Stimulated activated CD8-positive, alpha-beta memory T cell treated with anti-CD3 and anti-CD28 coated beads, Interleukin-15, amount 100 ng/mL, for 1 hour (primary cell): ENCODE measurements around the gene ITGB5.
"Not testable (repeated sequence)": the region's sequence is repeated elsewhere in the genome, so short reads cannot be mapped to it uniquely, and the experiment has no call there.

ENCODE experiments used
- DNase-seq: peaks from one replicate; pipeline ENCODE4 v3.0.0-alpha.2; 2020; ENCODE audit warnings: low read depth

Gene ITGB5

DNA sequence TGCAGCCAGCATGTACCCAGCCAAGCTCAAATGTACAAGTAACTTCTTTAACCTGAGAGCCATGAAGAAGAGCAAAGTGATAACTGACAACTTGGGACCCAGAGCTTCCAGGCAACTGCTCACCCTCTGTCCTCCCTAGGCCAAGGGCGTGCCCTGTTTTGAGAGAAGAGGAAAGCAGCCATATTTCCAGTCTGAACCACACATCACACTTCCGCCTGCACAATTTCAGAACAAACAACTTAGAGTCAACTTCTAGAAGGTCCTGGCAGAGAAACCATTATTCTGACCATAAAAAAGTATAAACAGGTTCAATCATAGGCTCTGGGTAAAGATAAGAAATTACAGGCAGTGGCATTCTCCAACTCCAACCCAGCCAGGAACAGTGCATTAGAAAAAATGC, 50.1 kb downstream of the ITGB5 start:
- DNase-seq, result no peak

DNA sequence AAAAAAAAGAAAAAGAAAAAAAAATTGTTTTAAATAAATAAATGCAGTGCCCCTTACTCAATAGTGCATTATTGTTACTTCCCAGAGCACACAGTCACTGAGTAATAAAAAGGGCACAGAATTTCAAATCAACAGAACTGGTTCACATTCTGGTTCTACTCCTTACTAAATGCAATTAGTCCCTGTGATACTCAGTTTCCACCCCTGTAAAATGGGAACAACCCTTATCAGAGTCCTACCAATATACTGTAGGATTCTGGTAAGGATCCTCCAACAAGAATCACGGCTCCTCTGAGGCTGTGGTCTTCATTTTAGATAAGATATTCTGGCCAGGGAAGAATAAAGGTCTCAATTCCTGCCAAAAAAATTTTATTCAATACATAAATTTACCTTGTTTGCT, 50.7 kb downstream of the ITGB5 start:
- no peak for DNase-seq

DNA sequence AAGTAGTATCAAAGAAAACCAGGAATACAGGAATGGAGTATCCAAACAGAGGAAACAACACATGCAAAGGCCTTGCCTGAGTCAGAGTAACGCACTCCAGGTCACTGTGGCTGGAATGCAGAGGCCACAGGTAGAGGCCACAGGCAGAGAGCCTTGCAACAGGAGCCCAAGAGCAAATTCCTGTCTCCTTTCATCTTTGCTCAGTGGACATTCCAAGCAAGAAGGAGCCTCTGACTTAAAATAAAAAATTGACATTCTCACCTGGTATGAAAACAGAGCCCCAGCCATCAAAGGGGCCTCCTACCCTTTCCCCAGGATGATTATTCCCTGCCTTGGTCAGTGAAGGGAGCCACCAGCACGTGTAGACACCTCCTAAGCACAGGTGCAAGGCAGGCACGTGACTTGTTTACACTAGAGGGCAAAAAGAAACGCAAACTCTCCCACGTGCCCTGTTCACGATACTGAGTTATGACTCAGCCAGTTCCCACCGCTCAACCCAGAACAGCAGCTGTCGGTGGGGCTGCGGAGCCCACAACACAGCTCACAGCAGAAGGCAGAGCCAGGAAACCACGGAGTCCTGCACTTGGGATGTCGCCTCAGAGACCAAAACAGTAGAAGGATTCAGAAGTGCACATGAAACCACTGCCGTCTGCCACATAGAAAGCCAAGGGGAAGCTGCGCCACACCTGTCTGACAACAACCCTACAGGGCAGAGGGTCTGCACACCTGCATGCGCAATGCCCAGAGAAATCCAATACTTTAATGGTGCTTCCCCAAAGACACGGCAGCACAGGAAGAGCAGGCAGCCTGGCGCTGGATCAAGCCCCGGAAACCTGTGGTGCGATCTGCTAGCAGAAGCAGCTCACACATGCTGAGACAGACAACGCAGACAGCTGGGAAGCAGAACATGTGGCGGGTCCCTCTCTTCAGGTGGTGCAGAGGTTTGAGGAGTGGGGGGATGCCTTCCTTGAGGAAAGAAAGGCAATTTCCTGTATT, 52.1 kb downstream of the ITGB5 start:
- peak; percentile 6 for DNase-seq

DNA sequence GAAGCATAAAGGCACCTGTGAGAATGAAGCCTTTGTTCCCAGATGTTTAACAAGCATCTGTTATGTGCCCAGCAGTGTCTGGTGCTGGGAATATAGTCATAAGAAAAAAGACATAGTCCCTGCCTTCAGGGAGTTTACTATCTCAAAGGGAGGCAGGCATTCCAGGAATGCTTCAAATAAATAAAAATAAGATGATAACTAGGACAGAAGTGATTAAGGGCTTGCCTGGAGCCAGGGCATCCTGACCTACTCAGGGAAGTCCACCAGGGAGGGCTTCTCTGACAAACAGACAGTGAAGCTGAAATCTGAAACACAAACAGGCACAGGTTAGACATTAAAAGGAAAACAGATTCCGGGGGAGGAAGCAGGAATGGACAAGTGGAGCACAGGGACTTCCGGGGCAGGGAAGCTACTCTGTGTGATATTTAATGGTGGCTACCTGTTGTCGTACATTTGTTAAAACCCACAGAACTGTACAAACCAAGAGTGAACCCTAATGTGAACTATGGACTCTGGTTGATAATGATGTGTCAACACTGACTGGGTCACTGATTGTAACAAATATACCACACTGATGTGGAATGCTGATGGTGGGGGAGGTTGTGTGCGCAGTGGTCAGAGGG, 53.3 kb downstream of the ITGB5 start:
- no peak for DNase-seq

DNA sequence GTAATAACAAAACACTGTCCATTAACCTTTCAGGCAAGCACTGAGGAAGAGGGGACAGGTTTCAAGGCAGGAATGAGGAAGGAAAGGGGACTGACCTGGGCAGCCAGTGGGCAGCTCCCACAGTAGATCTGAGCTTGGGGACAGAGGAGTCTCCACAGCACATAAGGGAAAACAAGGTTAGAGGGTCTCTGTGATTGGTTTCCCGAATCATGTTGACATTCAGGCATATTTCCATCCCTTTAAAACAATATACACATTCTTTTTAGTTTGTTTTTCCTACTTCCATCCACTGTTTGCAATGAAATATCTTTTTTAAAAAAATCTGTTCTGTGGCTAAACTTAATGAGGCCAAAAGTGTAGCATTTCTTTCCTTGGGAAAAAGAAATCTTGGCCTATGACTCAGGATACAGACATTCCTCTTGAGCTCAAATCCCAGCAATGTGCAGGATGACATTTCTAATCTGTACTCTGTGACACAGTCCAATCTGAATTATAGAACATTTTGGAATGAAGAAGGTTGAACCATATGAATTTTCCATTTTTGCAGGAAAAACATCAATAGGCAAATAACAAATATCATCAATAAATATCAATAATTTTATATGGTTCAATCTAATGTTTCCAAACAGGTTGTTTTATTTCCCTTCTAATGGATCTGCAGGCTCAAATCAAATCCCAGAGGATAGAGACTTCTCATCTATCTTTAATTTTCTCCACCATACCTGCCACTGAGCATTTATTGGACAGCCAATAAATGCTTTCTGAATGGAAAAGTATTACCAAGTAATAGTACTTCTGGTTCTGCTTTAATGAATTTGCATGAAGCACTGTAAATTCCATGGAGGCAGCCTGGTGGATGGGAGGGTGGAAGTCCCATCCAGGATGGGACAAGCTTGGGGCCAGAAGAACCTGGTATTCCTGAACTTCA, 54.1 kb downstream of the ITGB5 start:
- no peak for DNase-seq

DNA sequence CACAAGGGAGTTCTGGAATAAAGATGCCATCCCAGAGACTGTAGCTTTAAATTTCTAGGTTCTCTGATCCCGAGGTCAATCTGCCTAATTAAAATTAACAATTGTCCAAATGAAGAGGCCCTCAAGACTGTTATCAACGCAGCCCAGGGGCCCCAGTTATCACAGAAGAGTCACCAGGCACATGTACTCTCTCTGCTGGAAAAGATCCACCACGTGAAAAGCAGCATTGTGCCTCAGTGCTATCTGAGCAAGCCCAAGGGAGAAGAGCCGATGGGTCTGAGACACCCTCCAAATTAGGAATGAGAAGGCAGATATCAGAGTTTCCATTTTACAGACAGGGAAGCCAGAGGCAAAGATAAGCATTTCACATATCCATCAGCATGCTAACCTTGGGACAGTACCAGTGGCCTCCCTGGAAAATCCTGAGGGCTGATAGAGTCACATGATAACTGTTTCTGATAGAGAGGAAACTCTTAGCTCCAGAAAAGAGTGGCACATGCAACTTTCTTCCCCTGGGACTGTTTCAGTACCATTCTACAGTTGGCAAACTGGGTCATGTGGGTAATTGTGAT, 55.5 kb downstream of the ITGB5 start:
- no peak for DNase-seq

DNA sequence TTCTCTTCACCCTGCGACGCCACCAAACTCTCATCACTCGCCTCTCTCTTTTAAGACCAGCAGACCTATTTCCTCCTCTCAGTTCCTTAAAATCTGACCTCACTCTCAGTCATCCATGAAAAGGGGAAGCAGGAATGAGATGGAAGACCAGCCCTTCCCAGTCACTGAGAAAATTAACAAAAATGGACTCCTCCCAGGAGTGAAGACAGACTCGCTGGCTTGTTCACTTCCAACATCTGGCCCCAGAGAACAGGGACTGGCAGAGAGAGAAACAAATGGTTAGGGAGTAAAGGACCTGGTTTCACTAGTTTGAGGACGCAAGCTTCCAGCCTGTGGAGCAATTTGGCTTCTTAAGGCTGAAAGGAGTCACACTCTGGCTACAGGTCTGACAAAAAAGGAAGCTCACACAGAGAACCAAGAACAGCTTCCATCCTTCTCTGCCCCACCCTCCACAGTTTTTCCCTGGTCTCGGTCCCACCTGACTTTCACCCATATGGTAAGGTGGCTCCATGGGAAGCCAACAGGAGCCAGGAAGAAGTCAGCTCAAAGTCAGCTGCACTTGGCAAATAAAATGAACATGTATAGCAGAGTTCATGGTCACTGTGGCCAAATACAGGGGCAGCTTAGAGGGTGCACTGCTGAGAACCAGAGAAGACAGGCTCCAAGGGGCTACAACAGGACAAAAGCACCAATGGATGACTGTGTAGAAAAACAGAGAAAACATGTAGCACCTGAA, 57.2 kb downstream of the ITGB5 start:
- DNase-seq, result no peak

DNA sequence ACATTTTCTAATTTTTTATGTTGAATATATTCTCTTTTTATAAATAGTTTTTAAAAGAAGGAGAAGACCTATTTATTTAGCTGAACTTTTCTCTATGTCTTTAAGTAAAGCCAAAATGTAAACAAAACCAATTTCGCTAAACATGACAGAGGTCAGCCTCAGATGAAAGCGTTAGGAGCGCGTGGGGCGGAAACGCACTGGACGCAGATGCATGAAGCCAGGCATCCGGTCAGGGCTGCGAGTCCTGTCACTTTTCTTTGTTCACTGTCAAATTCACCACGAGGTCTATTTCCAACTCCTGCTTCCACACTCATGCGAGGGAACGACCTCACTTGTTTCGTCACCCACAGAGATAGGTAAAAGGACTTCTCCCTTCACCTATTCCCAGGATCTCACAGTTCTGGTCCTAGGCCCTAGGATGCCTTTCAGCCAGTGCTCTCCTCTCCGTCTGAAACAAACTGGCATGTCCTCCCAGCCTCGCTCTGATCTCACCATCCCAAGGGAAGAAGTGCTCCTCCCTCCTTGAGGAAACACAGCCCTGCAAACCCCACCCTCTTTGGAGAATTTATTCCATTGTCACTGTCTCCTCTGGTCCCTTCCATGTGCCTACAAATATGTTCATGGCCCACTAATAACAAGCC, 57.9 kb downstream of the ITGB5 start:
- no peak for DNase-seq

DNA sequence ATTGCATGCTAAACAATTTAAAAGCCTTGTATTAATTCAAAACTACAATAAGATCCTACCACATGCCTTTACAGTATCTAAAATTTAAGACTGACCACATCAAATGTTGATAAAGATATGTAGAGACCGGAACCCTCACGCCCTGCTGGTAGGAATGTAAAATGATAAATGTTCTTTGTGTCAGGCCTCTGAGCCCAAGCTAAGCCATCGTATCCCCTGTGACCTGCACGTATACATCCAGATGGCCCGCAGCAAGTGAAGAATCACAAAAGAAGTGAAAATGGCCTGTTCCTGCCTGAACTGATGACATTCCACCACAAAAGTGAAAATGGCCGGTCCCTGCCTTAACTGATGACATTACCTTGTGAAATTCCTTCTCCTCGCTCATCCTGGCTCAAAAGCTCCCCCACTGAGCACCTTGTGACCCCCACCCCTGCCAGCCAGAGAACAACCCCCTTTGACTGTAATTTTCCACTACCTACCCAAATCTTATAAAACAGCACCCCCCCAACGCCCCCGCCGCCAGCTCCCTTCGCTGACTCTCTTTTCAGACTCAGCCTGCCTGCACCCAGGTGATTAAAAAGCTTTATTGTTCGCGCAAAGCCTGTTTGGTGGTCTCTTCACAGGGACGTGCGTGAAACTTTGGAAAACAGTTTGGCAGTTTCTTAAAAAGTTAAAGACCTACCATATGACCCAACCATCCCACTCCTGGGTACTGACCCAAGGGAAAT, 59.5 kb downstream of the ITGB5 start:
- not testable (repeated sequence) for DNase-seq

DNA sequence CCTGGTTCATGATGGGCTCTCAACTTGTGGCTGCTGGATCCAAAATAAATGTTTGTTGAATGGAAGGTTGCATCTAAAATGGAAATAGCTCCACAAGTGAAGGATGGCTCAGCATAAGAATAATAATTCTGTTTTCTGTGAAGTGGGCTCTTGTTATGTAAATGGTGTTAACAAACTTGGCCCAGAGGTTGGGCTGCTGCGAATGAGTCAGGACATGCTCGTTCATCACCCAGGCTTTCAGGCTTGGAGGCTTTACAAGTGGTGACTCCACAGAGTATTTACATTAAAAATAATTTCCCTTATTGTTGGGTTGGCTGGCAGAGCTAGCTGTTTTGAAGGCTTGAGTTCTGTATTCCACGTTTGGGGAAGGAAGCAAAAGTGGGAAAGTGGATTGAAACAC, 60.5 kb downstream of the ITGB5 start:
- no peak for DNase-seq

DNA sequence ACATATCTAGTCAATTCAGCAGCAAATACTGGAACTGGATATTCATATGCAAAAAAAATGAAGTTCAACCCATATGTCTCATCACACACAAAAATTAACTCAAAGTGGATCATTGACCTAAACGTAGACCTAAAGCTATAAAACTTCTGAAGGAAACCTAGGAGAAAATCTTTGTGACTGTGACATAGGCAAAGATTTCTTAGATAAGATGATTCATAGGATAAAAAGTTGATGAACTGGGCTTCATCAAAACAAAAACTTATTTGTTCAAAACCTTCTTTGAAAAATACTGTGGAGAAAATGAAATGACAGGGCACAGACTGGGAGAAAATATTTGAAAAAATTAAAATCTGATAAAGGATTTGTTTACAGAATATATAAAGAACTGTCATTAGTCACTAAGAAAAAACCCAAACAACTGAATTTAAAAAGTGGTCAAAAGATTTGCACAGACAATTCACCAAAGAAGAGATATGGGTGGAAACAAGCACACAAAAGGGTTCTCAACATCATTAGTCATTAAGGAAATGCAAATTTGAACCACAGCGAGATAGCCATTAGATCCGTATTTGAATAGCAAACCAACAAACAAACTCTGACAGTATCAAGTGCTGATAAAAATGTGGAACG, 62.8 kb downstream of the ITGB5 start:
- DNase-seq, result no peak

DNA sequence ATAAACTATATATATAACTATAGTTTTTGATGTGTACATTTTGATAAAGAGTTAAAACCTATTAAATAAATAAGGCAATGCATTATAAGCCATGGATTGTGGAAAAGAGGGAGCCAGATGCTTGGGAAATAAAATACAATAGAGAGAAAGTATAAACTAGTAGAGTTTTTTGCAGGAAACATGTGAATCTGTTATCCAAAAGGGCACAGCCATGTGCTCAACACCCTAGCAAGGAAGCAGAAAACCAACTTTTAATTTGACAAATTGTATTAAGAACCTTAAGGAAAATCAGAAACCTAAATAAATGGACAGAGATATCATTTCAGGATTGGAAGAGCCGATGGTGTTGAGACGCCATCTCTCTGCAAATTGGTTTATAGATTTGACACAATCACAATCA, 63.5 kb downstream of the ITGB5 start:
- DNase-seq, result no peak

DNA sequence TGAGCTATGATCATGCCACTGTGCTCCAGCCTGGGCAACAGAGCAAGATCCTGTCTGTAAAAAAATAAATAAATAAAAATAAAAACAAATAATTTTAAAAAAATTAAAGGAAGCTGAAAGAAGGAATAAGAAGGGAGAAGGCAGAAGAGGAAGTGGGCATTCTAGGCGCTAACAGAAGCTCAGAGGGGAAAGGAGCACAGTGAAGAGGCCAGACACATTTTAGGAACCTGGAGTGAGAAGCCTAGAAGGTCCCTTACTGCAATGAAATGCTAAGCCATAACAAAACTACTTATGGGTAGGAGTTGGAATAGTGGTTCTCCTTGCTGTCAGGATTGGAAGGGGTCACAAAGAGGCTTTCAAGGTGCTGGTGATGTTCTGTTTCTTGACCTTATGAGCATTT, 64.0 kb downstream of the ITGB5 start:
- DNase-seq, result no peak

DNA sequence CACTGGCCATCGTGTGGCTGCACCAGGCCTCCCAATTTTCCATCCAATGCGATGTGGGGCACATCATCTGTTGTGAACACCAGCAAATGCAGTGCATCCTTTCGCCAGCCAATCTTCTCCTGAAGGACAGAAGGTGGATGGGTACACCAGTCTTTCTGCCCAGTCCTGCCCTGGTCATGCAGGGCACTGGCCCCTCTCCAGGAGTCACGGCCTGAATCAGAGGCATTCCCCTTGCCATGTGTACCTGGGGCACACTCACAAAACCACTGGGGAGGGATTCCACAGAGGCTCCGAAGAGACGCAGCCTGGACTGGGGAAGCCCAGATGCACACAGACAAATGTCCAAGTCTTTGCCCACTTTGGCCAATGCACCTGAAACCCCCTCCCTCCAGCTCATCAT, 65.8 kb downstream of the ITGB5 start:
- DNase-seq, result no peak

DNA sequence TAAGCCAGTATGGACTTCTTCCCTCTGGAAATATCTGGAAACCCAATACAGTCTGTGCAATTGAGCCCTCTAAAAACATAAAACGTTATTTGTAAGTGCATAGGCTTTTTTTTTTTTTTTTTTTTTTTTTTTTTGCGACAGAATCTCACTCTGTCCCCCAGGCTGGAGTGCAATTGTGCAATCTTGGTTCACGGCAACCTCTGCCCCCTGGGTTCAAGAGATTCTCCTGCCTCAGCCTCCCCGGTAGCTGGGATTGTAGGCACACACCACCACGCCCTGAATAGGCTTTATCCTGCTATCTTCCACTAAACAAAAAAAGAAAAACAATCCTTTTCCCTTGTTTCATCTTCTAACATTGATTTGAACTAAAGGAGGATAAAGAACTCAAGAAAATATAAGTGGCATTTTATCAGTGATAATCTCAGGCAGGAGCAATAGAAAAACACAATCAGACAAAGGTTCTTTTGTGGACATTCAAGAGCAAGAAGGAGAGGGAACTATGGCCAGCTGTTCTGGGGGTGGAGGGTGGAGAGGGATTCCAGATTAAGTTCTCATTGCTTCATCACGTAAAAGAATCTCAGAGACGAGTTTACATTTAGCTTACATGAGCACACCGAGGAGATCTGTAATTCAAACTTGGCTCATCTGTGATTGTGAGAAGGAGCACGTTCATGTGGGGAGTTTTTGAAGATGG, 68.6 kb downstream of the ITGB5 start:
- no peak for DNase-seq

DNA sequence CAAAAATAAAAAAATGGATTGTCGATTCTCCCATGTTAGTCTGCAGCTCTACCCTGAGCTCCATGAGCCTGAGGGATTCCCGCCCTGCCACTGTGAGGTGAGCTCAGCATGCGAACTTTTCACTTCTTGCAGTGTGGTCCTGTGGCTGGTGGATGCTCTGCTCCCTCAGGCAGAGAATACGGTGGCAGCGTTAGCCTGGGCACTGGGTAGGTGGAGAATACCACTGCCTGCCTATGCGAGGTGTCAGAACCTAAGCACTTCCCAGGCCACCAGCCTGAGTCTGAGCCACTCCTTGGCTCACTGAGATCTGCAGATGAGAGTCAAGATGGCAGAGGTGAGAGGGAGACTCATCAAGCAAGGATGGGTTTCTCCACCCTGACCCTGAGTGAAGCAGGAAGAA, 70.1 kb downstream of the ITGB5 start:
- no peak for DNase-seq

DNA sequence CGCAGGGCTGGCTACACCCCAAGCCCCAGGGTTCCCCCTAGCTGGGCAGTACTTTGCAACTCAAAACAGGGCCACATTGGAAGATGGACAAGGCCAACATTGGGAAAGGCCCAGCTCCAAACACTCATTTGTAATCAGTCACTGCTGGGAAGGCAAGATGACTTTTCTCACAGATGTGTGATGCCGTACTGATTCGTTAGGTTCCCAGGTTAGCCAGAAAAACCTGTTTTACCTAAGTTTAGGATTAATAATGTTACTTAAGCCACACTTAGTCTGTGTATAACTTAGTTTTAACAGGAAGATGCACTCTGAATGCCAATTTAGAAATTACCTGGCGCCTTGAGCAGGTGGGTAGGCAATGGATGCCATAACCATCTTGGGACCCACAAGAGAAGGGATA, 71.0 kb downstream of the ITGB5 start:
- DNase-seq, result no peak

DNA sequence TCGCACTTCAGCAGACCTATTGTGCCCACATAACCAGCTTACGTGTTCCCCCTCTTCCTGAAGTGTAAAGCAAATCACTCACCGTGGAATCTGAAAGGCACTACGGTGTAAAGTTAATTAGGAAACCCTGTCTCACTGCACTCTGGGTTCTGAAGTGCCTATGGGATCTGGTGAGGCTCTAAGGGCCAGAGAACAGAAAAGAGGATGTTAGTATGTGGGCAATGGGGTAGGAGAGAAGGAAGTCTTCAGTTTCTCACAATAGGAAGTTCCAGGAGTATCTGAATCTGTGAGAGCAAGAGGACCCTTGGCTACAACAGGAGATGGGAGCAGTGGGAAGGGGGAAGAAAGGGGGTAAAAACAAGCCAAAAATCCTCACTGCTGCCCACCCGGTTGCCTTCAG, 71.4 kb downstream of the ITGB5 start:
- DNase-seq, result no peak
